Gastrocnemius medialis (tissue), 4 donors: ENCODE results near the gene SASH1.

ENCODE experiments used
- CTCF ChIP-seq, 5 experiments: fragments of 450-650 bp in 3 of 5; fragments of 200-600 bp in 2 of 5; sonication (generic) in 2 of 5; IDR thresholded peaks in 4 of 5; conservative IDR thresholded peaks in 1 of 5; 1 replicate in 4 of 5; 2 replicates in 1 of 5; pipeline ENCODE4 v1.5.1; 2016 to 2019; ENCODE audit warnings: antibody characterized with exemption in 5 of 5, mild to moderate bottlenecking in 3 of 5, moderate library complexity in 3 of 5
- POLR2A ChIP-seq, 2 donors: fragments of 450-650 bp; IDR thresholded peaks; one replicate each; pipeline ENCODE4 v1.6.1; 2017; ENCODE audit warnings: antibody characterized with exemption in 2 of 2, mild to moderate bottlenecking in 2 of 2, moderate library complexity in 2 of 2

GRCh38 chr6:148382861-148383260 is 40.2 kb downstream of the SASH1 start:
- no peak for TF ChIP-seq POLR2A (IDR thresholded peaks at IDR 0.05)
- no peak for TF ChIP-seq CTCF (IDR thresholded peaks at IDR 0.05 in 4 of 5, conservative IDR thresholded peaks at IDR 0.05 in 1 of 5)
